GM19240 (cell line): ENCODE results near the gene ARHGAP19.

Experiments
- DNase-seq: peaks from one replicate; pipeline ENCODE4 v3.0.0; 2011; ENCODE audit warnings: low spot score; ENCODE audit not compliant: insufficient read length

ARHGAP19 gene, protein sequence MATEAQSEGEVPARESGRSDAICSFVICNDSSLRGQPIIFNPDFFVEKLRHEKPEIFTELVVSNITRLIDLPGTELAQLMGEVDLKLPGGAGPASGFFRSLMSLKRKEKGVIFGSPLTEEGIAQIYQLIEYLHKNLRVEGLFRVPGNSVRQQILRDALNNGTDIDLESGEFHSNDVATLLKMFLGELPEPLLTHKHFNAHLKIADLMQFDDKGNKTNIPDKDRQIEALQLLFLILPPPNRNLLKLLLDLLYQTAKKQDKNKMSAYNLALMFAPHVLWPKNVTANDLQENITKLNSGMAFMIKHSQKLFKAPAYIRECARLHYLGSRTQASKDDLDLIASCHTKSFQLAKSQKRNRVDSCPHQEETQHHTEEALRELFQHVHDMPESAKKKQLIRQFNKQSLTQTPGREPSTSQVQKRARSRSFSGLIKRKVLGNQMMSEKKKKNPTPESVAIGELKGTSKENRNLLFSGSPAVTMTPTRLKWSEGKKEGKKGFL

GRCh38 chr10:97292097-97292861 is at the start of gene ARHGAP19:
Gene ARHGAP19, minus strand, starts transcription at chr10:97292637. Its CDS starts 10 bp downstream, at chr10:97292627.
- peak; percentile 91 for DNase-seq

DNA sequence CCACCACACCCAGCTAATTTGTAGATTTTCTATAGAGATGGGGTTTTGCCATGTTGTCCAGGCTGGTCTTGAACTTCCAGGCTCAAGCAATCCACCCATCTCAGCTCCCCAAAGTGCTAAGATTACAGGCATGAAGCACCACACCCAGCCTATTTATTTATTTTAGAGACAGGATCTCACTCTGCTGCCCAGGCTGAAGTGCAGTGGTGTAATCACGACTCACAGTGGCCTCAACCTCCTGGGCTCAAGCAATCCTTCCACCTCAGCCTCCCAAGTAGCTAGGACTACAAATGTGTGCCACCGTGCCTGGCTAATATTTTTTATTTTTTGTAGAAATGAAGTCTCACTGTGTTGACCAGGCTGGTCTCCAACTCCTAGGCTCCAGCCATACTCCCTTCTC is 49.0 kb upstream of the ARHGAP19 start:
- DNase-seq, result no peak

DNA sequence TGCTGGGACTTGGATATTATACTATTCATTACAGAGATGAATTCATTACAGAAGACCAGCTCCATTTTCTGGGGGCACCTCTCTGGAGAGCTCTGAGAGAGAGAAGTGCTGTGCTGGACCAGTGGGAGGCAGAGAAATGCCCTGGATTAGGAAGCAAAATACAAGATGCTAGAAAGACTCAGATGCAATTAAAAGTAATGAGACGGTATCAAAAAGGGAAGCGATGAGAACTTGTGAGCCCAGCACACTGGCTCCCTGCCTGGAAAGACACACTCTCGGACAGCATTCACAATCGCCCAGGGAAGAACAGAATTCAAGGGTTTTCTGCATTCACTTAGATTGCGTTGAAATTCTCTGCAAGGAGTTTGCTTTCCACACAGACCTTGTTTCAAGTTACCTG is 45.6 kb upstream of the ARHGAP19 start:
- no peak for DNase-seq

DNA sequence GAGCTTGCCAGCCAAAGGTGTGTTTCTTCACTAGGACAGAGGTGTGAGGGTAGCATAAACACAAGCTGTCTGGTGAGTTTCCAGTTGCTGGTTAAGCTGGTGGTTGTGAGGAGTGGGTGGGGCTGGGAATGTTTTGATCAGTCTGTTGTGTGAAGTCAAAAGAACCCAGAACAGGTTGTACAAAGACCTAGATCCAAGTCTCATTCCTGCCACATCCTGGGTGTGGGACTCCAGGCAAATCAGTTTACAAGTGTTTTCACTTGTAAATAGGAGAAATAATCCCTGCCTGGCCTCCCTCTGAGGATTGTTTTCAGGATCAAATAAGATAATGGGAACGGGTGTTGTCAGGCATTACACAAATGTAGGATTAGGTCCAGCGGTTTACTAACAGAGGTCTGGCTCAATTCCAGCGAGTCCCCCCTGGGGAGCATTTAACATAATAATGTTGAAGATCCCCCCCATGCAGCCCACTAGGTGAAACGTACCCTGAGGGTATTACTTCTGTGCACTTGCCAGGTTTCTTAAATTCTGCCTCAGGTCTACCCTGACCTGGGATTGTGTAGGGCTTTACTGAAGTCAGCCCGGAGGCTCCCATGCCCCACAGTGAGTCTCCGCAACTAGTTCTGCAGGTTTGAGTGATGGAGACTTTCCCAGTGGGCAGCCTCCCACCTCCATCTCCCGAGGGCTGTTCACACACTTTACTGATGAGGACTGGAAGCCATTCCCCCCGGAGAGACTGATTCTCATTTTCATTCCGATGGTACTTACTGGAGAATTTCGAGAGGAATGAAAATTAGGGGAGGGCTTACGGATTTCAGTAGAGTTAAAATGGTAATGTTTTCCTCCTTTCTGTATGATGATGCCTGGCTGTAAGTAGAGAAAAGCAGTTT is 44.8 kb upstream of the ARHGAP19 start:
- DNase-seq, result no peak

DNA sequence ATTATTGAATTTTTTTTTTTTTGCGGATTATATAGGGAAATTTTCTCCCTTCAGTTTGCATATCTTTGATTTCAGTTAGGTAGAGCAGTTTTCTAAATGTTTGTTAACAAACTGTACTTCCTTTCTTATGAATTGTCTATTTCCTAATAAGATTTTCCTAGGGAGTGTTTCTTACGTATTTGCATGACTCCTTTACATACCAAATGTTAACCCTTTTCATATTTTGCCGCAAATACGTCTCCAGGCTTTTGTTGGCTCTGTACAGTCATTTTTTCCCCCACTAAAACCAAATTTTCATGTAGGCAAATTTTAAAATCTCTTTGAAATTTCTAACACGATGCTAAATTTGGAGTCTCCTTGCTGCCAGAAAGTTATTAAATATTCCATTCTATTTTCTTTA is 44.0 kb upstream of the ARHGAP19 start:
- no peak for DNase-seq

DNA sequence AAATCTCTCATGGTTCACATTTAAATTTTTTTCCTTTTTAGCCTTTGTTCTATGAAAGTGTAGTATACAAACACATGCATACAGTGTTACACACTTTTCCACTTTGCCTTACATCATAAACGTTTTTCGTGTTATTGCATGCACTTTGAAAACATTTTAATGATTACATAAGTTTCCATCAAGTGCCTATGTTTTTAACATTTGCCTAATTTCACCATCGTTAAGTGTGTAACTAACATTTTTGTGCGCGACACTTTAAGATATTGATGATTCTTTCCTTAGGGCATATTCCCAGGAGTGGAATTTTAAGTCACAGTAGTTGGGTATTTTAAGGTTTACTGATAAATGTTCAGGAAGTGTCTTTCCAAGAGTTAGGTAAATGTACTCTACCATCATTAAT is 43.6 kb upstream of the ARHGAP19 start:
- DNase-seq, result no peak

DNA sequence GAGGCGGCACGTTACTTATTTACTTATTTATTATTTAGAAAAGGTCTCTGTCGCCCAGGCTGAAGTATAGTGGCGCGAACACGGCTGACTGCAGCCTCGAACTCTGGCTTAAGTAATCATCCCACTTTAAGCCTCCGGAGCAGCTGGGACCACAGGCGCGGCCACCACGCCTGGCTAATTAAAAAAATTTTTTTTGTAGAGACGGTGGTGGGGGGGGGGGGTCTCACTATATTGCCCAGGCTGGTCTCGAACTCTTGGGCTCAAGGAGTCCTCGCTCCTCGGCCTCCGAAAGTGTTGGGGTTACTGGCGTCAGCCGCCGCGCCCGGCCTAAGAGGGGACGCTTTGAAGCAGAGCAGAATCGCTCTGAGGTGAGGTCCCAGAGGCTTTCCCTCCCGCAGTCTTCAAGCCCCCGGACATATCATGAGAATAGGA is 42.8 kb upstream of the ARHGAP19 start:
- DNase-seq, result no peak

- DNase-seq, result peak; percentile 80
Observed at GRCh38 chr10:97334370-97335175, 42.1 kb upstream of the ARHGAP19 start, which contains the start of gene FRAT2. Gene FRAT2, minus strand, starts transcription at chr10:97334729. Its CDS starts 157 bp downstream, at chr10:97334572.

- DNase-seq, result no peak
Observed at GRCh38 chr10:97333601-97334369, 41.3 kb upstream of the ARHGAP19 start.

- DNase-seq, result no peak
Observed at GRCh38 chr10:97333351-97333600, 40.8 kb upstream of the ARHGAP19 start.

DNA sequence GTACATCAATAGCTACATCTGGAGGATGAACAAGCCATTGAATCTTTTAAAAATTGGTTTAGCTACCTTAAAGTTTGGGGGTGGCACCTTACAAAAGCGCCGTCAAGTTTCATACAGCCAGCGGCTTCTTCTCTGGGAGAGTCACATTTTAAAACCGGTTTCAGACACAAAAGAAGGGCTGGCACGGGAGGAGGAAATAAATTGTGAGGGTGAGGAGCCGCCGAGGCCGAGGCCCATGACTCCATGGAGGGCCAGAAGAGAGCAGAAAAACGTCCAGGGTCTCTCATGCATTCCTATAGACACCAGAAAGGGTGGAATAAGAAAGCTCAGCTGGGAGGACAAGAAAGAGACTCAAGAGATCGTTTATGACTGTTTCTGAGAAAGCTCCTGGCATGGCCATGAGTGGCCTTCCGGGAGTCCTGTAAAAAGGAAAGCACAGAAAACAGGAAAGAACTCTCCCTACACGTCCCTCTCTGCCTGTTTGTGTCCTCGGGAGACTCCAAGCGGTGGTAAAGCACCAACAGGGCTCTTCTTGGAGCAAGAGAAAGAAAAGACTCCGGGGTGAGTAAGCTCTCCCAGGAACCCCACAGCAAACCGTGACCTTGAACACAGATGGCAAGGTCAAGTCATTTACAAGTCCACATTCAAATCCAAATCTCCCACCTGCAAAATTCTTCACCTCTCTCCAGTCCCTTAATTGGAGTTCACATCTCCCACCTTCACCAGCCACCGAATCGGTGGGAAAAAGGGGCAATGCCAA is 40.3 kb upstream of the ARHGAP19 start:
- DNase-seq, result no peak

DNA sequence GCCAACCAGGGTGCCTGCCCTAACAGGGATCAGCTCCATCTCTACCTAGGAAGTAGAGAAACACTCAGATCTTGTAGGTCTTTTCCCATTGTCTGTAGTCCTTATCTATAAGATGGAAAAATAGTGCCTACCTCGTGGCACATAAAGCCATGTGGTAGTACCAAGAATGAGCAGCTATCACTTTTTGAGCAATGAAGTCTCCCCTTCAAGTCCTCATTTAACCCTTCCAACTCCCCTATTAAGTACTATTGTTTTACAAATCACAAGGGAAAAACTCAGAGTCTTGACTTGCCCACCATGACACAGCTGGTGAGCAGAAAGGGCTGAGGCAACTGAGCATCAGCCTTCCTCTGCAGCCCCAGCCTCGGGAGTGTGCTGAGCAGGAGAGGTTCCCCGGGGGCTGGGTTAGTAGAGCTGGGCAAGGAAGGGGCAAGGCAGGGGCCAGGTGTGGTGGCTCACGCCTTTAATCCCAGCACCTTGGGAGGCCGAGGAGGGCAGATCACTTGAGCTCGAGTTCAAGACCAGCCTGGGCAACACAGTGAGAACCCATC is 38.8 kb upstream of the ARHGAP19 start:
- DNase-seq, result no peak

DNA sequence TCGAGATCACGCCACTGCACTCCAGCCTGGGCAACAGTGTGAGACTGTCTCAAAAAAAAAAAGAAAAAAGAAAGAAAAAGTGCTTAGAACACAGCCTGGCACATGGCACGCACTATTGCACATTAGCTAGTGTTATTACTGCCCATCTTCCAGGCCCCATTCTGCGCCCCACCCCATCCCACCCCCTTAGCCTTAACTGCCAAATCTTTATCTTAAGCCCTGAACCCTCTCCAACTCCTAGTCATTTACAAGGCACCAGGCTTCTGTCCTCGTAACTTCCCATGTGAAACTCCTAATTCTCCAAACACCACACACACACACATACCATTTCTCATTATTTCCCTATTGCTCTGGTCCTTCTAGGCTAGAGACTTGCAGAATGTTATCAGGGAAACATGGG is 37.3 kb upstream of the ARHGAP19 start:
- no peak for DNase-seq

DNA sequence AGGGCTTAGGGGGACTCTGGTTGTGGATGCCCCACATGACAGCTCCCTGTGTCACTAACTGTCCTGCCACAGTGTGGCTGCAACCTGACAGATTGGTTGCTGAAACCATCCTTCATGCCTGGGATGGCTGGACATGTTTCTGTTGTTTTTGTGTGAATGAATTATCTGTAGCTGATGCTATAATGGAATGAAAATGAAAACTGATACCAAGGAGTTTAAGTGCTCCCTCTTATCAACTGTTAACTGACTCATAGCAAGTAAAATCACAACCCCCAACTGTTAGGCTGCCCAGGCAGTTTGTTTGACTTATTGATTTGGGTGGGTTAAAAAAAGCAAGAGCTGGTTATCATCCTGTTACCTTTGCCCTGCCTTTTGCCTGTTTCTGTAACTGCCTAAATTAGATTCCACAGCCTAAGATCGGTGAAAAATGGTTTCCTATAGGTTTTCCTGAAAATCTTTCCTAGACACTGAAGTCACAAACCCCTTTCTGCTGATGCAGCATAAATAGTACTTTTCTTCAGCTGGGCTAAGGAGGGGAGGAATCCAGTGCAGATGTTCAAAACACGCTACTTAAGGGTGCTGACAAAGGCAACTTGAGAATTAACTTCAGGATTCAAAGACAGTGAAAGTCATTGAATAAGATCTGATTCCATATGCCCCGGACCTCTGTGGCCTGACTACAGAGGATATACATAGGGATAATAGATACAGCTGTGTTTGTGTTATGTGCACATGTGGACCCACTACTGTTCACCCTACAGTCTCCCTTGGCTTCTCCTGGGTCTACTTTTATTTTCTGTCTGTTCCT is 36.4 kb upstream of the ARHGAP19 start:
- DNase-seq, result no peak

DNA sequence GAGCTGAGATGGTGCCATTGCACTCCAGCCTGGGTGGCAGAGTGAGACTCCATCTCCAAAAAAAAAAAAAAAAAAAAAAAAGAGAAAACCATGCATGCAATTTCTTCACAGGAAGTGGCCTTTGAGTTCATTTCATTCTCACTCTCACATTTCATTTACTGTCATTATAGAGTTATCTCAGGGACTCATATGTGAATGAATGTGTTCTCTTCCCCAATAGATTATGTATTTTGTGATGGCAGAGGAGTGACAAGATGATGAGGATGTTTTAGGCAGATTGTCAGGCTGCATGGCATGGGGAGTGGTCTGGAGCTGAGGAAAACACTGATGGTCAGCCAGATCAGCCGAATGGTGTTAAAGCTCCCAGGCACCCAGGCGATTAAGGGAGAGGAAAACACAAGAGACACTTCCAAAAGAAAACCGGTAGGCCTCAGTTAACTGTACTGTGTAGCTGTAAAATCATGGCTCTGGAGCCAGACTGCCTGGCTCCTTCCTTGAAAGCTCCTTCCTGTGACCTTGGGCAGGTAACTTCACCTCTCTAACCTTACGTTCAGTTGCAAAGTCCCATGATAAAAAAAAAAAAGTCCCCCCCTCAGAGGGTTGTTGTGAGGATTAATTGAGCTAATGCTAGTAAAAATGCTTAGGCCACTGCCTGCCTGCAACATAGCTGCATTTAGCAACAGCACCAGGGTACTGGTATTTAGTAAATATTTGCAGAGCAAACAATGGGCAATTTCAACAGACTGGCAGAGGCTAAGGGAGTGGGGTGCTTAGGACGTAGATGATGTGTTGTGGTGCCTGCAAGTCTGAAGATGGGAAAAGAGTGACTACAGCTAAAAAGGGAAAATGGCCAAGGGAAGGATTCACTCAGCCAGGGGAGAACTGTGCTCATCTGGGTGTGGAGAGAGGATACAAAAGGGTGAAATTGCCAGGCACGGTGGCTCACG is 35.2 kb upstream of the ARHGAP19 start:
- no peak for DNase-seq

- DNase-seq, result no peak
Observed at GRCh38 chr10:97325754-97326153, 33.3 kb upstream of the ARHGAP19 start.

- DNase-seq, result no peak
Observed at GRCh38 chr10:97323501-97323900, 31.1 kb upstream of the ARHGAP19 start.
